WERI-Rb-1 (cell line): Measurements from ENCODE around the gene SP4.

Experiments used
- DNase-seq: peaks from one replicate; pipeline ENCODE4 v3.0.0-alpha.2; 2020
- H3K27ac ChIP-seq: fragments of 250-450 bp; sonication (Bioruptor Pico); 2 replicates; pipeline ENCODE4 v1.5.1; 2020; ENCODE audit warnings: mild to moderate bottlenecking, moderate library complexity
- H3K27me3 ChIP-seq: fragments of 250-450 bp; sonication (Bioruptor Pico); 2 replicates; pipeline ENCODE4 v1.5.1; 2021; ENCODE audit warnings: mild to moderate bottlenecking, low read depth, moderate library complexity; ENCODE audit not compliant: insufficient read depth, severe bottlenecking
- H3K36me3 ChIP-seq: fragments of 250-450 bp; sonication (Bioruptor Pico); 2 replicates; pipeline ENCODE4 v1.5.1; 2020; ENCODE audit warnings: mild to moderate bottlenecking, moderate library complexity
- H3K4me3 ChIP-seq: 2 replicates; pipeline ENCODE4 v1.5.1; 2011; ENCODE audit warnings: low read depth, mild to moderate bottlenecking, control low read depth, low read length
- H3K9me3 ChIP-seq: fragments of 250-450 bp; sonication (Bioruptor Pico); 2 replicates; pipeline ENCODE4 v1.5.1; 2021; ENCODE audit warnings: mild to moderate bottlenecking, moderate library complexity; ENCODE audit not compliant: severe bottlenecking
- TF ChIP-seq, protein P1 (sequence below): IDR thresholded peaks from 2 replicates; pipeline ENCODE4 v1.5.1; 2011; ENCODE audit warnings: low read depth, mild to moderate bottlenecking, control low read depth, inconsistent platforms, low read length

Gene SP4

DNA sequence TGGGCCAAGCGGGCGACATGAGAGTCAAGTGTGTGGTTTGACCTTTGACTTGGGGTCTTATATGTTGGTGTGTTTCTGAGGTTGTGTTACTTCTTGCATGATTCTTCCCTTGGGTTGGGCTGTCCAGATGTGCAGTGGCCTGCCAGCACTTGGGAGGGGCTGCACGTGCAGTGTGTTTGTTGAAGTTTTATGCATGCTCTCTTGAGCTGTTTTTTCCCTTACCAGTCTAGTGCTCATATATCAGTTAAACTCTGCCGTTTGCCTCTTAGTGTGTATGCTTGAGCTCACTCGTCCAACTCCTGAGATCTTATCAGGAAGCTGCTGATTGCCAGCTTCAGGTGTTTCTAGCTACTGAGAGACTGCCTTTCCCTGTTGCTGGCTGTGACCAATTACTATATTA is 23.1 kb downstream of the SP4 start:
- no peaks in the 10 kb centered on the region; the same call in 1 of the 2 replicates for H3K36me3 ChIP-seq
- H3K4me3 ChIP-seq, result no peak overlapping the region
- peaks cover 15% of the 10 kb centered on the region for H3K9me3 ChIP-seq
- no peak for DNase-seq
- no peak overlapping the region for H3K27ac ChIP-seq
- TF ChIP-seq, protein P1, sequence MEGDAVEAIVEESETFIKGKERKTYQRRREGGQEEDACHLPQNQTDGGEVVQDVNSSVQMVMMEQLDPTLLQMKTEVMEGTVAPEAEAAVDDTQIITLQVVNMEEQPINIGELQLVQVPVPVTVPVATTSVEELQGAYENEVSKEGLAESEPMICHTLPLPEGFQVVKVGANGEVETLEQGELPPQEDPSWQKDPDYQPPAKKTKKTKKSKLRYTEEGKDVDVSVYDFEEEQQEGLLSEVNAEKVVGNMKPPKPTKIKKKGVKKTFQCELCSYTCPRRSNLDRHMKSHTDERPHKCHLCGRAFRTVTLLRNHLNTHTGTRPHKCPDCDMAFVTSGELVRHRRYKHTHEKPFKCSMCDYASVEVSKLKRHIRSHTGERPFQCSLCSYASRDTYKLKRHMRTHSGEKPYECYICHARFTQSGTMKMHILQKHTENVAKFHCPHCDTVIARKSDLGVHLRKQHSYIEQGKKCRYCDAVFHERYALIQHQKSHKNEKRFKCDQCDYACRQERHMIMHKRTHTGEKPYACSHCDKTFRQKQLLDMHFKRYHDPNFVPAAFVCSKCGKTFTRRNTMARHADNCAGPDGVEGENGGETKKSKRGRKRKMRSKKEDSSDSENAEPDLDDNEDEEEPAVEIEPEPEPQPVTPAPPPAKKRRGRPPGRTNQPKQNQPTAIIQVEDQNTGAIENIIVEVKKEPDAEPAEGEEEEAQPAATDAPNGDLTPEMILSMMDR, result no peak
- no peaks in the 10 kb centered on the region for H3K27me3 ChIP-seq

DNA sequence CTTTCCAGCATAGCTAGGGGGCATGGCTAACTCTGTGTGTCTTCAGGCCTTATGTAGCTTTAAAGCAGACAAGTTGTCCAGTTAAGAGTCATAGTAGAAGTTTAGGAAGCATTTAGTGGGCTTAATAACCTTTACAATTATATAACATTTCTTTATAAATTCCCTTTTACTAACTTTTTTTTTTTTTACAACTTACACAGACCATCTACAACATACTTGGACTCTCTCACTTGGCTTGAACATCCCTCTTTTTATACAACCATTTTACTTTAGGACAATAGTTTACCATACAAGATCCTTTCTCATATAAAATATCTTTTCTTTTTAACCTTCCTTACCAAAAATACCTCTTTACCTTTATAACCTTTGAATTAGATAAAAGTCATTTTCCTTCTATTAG is 26.3 kb downstream of the SP4 start:
- Histone ChIP-seq H3K9me3 (peaks cover 15% of the 10 kb centered on the region), H3K36me3 (no peaks in the 10 kb centered on the region; the same call in 1 of the 2 replicates), H3K4me3 (no peak overlapping the region), H3K27me3 (no peaks in the 10 kb centered on the region), H3K27ac (no peak overlapping the region)
- TF ChIP-seq, protein P1, result no peak
- DNase-seq, result no peak

DNA sequence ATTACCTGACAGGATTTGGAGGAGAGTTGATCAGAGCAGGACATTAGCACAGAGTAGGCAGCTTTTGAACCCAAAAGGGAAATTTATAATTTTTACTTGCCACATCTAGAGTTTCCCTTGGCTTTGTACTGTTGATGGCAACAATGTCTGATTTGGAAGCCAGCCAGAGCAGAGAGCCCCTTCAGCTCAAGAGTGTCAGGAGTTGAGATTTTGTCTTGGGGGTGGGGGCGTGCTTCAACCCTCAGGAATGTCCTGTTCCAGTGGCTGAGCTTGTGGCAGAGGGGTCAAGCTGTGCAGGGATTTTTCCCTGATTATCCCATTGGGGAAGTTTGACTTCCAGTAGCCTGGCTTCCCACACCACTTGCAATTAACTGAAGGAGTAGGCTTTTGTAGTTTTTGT is 27.0 kb downstream of the SP4 start:
- H3K27ac ChIP-seq, result no peak overlapping the region
- DNase-seq, result no peak
- H3K27me3 ChIP-seq, result no peaks in the 10 kb centered on the region
- TF ChIP-seq, protein P1, result no peak
- H3K4me3 ChIP-seq, result no peak overlapping the region
- H3K9me3 ChIP-seq, result peaks cover 15% of the 10 kb centered on the region
- H3K36me3 ChIP-seq, result no peaks in the 10 kb centered on the region; the same call in 1 of the 2 replicates

DNA sequence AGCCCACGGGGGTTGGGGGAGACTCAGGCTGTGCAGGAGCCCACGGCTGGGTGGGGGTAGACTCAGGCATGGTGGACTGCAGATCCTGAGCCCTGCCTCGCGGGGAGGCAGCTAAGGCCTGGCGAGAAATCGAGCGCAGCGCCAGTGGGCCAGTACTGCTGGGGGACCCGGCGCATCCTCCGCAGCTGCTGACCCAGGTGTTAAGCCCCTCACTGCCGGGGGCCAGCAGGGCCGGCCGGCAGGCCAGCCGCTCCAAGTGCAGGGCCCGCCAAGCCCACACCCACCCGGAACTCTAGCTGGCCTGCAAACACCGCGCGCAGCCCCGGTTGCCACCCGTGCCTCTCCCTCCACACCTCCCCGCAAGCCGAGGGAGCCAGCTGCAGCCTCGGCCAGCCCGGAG is 33.4 kb downstream of the SP4 start:
- no peak overlapping the region for H3K4me3 ChIP-seq
- no peak for DNase-seq
- H3K36me3 ChIP-seq, result no peaks in the 10 kb centered on the region
- no peak overlapping the region for H3K27ac ChIP-seq
- H3K9me3 ChIP-seq, result peaks cover 3% of the 10 kb centered on the region
- H3K27me3 ChIP-seq, result no peaks in the 10 kb centered on the region
- TF ChIP-seq, protein P1, result no peak

DNA sequence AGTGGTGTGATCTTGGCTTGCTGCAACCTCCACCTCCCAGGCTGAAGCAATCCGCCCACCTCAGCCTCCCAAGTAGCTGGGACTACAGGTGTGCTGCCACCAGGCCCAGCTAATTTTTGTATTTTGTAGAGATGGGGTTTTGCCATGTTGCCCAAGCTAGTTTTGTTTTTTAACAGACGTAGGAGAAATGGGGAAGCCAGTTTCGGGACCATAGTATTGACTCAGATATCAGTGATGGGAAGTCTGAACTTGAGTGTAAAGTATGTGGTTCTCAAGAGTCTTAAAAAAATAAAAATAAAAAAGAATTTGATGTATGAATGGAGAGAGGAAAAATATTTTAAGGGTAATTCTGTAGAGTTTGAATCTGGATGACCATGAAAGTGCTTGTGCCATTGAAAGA is 34.2 kb downstream of the SP4 start:
- Histone ChIP-seq H3K9me3 (peaks cover 3% of the 10 kb centered on the region), H3K36me3 (no peaks in the 10 kb centered on the region), H3K4me3 (no peak overlapping the region), H3K27ac (no peak overlapping the region), H3K27me3 (no peaks in the 10 kb centered on the region)
- TF ChIP-seq, protein P1, result no peak
- no peak for DNase-seq

DNA sequence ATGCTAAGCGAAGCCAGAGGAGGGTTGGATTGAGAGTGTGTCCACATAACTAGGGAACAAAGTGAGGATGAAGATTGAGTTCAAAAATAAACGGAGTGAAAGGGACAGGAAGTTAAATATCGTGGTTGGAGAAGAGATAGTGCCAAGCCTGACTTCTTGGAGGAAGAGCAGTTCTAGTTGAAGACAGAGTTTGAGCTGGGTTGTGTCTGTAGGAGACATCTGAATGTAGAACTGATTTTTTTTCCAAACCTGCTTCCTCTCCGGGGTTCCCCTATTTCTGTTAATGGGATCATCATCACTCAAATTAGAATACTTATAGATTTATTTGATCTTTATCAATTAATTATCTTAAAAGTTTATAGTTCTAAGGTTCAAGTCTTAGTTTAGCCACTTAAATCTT is 35.6 kb downstream of the SP4 start:
- DNase-seq, result no peak
- no peak overlapping the region for H3K27ac ChIP-seq
- peaks cover 3% of the 10 kb centered on the region for H3K9me3 ChIP-seq
- no peaks in the 10 kb centered on the region for H3K36me3 ChIP-seq
- TF ChIP-seq, protein P1, result no peak
- H3K27me3 ChIP-seq, result no peaks in the 10 kb centered on the region
- H3K4me3 ChIP-seq, result no peak overlapping the region
